K562 (cell line): Measurements from ENCODE around the gene MYO3B. TPM values are rescaled to one million over a fixed set of nuclear protein-coding genes. Genes with fewer than 3 reads are reported as not detected.

ENCODE experiments used
- ATAC-seq: fragments of 200-7000 bp; cut with Tn5 transposase; 3 replicates; pipeline ENCODE4 v1.9.1; 2020; ENCODE audit warnings: moderate library complexity
- BruUV-seq: library from RNA; stranded (reverse); fragments of 400-500 nt; replicated peaks from 2 replicates; lab custom pipeline; 2021; lab: Mats Ljungman, UMichigan
- CTCF ChIA-PET: fragments of 300-600 bp; formaldehyde crosslinking; extraction: SDS; loops from one replicate; lab custom pipeline; 2021; ENCODE audit warnings: low intra/inter-chr PET ratio; lab: Yijun Ruan, JAX
- POLR2A ChIA-PET: fragments of 300-600, 350-650 bp; sonication (Branson Sonifier 250); formaldehyde crosslinking; extraction: SDS; loops from one replicate; lab custom pipeline; 2021; ENCODE audit warnings: antibody characterized with exemption, inconsistent platforms; lab: Yijun Ruan, JAX
- DNase-seq, 4 experiments: peaks; one replicate each; pipeline versions ENCODE4 v3.0.0 to v3.0.0-alpha.2; 2011 to 2018; ENCODE audit warnings: low spot score in 3 of 4, mixed read lengths in 3 of 4; ENCODE audit errors: extremely low read depth in 1 of 4
- FAIRE-seq: peaks from 2 replicates; lab custom pipeline; 2011; peaks lifted over from hg19 to GRCh38; lab: Jason Lieb, UNC
- H2AFZ ChIP-seq: 2 replicates; pipeline ENCODE4 v1.6.0; 2011; ENCODE audit warnings: low read depth, low read length, control low read depth, inconsistent platforms
- H3K27ac ChIP-seq: fragments of 200-600 bp; 3 replicates; pipeline ENCODE4 v1.8.0; 2011; ENCODE audit warnings: low read depth, mild to moderate bottlenecking, control low read depth, inconsistent platforms, low read length, moderate library complexity, mixed read lengths; ENCODE audit errors: extremely low read depth
- H3K27me3 ChIP-seq, 2 experiments: fragments of 300-600 bp in 1 of 2; 2 replicates in 1 of 2; 3 replicates in 1 of 2; pipeline versions ENCODE4 v1.6.0 to v1.8.0; 2011; ENCODE audit warnings: inconsistent platforms in 2 of 2, low read length in 2 of 2, mild to moderate bottlenecking in 1 of 2, mixed read lengths in 1 of 2, moderate library complexity in 1 of 2; ENCODE audit not compliant: control insufficient read depth in 2 of 2, insufficient read depth in 2 of 2
- H3K36me3 ChIP-seq: fragments of 300-600 bp; 3 replicates; pipeline ENCODE4 v1.8.0; 2011; ENCODE audit warnings: mild to moderate bottlenecking, low read length, inconsistent platforms; ENCODE audit not compliant: control insufficient read depth, insufficient read depth
- H3K4me1 ChIP-seq, 2 experiments: fragments of 200-600 bp in 1 of 2; replicated peaks in 1 of 2; 2 replicates in 1 of 2; 3 replicates in 1 of 2; pipeline versions ENCODE4 v1.5.1 to v1.8.0; 2011; ENCODE audit warnings: inconsistent platforms in 2 of 2, low read length in 2 of 2, mild to moderate bottlenecking in 1 of 2, mixed read lengths in 1 of 2, moderate library complexity in 1 of 2; ENCODE audit not compliant: control insufficient read depth in 2 of 2, insufficient read depth in 2 of 2
- H3K4me2 ChIP-seq: 2 replicates; pipeline ENCODE4 v1.6.1; 2011; ENCODE audit warnings: low read length, control low read depth, inconsistent platforms, mixed read lengths; ENCODE audit not compliant: insufficient read depth
- H3K4me3 ChIP-seq: fragments of 200-600 bp; sonication (generic), shearing (Covaris generic); 2 replicates; pipeline ENCODE4 v1.5.1; 2016; ENCODE audit warnings: control low read depth, inconsistent platforms
- H3K79me2 ChIP-seq: fragments of 200-600 bp; 3 replicates; pipeline ENCODE4 v1.8.0; 2011; ENCODE audit warnings: low read length, inconsistent platforms; ENCODE audit not compliant: control insufficient read depth, insufficient read depth
- H3K9ac ChIP-seq, 2 experiments: 2 replicates each; pipeline versions ENCODE4 v1.6.0 to v1.6.1; 2011; ENCODE audit warnings: low read depth in 2 of 2, low read length in 2 of 2, control low read depth in 1 of 2, inconsistent platforms in 1 of 2, mild to moderate bottlenecking in 1 of 2, mixed read lengths in 1 of 2; ENCODE audit not compliant: insufficient read depth in 1 of 2
- H3K9me1 ChIP-seq: one replicate; pipeline ENCODE4 v1.6.0; 2011; ENCODE audit warnings: inconsistent platforms, mild to moderate bottlenecking, low read length, moderate library complexity; ENCODE audit not compliant: control insufficient read depth, insufficient read depth
- H3K9me3 ChIP-seq: replicated peaks from 2 replicates; pipeline ENCODE4 v1.5.1; 2011; ENCODE audit warnings: low read depth, low read length, inconsistent platforms; ENCODE audit not compliant: control insufficient read depth, insufficient read depth
- H4K20me1 ChIP-seq: replicated peaks from 2 replicates; pipeline ENCODE4 v1.6.1; 2011; ENCODE audit warnings: low read length, inconsistent platforms, mixed read lengths; ENCODE audit not compliant: control insufficient read depth, insufficient read depth
- FOSL1 ChIP-seq: fragments of 200-800 bp; sonication (Bioruptor generic); conservative IDR thresholded peaks from 2 replicates; pipeline ENCODE4 v1.6.1; 2016; ENCODE audit warnings: missing genetic modification characterization, missing compliant biosample characterization
- NBN ChIP-seq: fragments of 450-650 bp; IDR thresholded peaks from 2 replicates; pipeline ENCODE4 v1.6.1; 2016; ENCODE audit warnings: low read depth, mild to moderate bottlenecking
- NCOR1 ChIP-seq: fragments of 450-650 bp; IDR thresholded peaks from 2 replicates; pipeline ENCODE4 v1.6.1; 2016; ENCODE audit warnings: mild to moderate bottlenecking, moderate library complexity
- TCF3 ChIP-seq: sonication (generic); formaldehyde crosslinking; IDR thresholded peaks from 2 replicates; pipeline ENCODE4 v1.4.0; 2020; ENCODE audit warnings: mild to moderate bottlenecking, missing genetic modification reagents
- ZBED1 ChIP-seq: IDR thresholded peaks from 2 replicates; pipeline ENCODE4 v1.6.1; 2014
- WGBS: fragments of 100-300 bp; shearing (Covaris generic); methylation state at CpG from one replicate; pipeline ENCODE4 v1.1.6; 2016; ENCODE audit warnings: low coverage, mixed read lengths; ENCODE audit not compliant: insufficient coverage; ENCODE audit errors: missing lambda C conversion rate; 5-methylcytosine and 5-hydroxymethylcytosine counted together
- in situ Hi-C: fragments of 300-500 bp; cut with MboI; formaldehyde crosslinking; loops from 4 replicates; pipeline ENCODE4 v1.15.0; 2018; ENCODE audit warnings: inconsistent platforms, mixed read lengths
- intact Hi-C: fragments of 100-400 bp; cut with micrococcal nuclease; formaldehyde crosslinking; loops from 2 replicates; pipeline ENCODE4 v1.14.2; 2022
- polyA plus RNA-seq, 8 experiments: library from polyadenylated mRNA; depleted of rRNA in 4 of 8; stranded (reverse) in 5 of 8; unstranded in 3 of 8; fragments of >200 nt; fragmentation: Nextera tagmentation in 2 of 8; fragmentation: Illumina TruSeq in 1 of 8; extraction: Ambion mirVana in 2 of 8; extraction: Trizol in 1 of 8; gene quantifications; 2 replicates each; pipeline versions ENCODE4 v1.2.1 to v1.2.3, GENCODE V29; 2011 to 2014; ENCODE audit warnings: inconsistent platforms in 1 of 8, missing spikeins in 1 of 8
- total RNA-seq, 7 experiments: library from RNA; depleted of rRNA in 6 of 7; stranded (reverse); fragments of >200 nt in 6 of 7; fragmentation: Illumina TruSeq in 2 of 7; extraction: Trizol in 2 of 7; gene quantifications; 2 replicates each; pipeline versions ENCODE4 v1.2.1 to v1.2.3, GENCODE V29; 2011 to 2021; ENCODE audit warnings: low replicate concordance in 1 of 7
- TF ChIP-seq, protein P1 (sequence below): fragments of 250-450 bp; sonication (Bioruptor Pico); IDR thresholded peaks from 2 replicates; pipeline ENCODE4 v1.8.0; 2022; ENCODE audit warnings: moderate library complexity, mild to moderate bottlenecking, inconsistent platforms
- TF ChIP-seq, protein P2 (sequence below): fragments of 200-800 bp; sonication (Bioruptor generic); IDR thresholded peaks from 2 replicates; pipeline ENCODE4 v1.6.1; 2017; ENCODE audit warnings: missing genetic modification characterization, missing compliant biosample characterization

Gene MYO3B
- total and polyA plus RNA-seq, 9 of the 15 experiments (the other 6 are each of a cell fraction or from before 2014, with no cell fraction given) = 2.7 to 6.5 (median 3.6) TPM

DNA sequence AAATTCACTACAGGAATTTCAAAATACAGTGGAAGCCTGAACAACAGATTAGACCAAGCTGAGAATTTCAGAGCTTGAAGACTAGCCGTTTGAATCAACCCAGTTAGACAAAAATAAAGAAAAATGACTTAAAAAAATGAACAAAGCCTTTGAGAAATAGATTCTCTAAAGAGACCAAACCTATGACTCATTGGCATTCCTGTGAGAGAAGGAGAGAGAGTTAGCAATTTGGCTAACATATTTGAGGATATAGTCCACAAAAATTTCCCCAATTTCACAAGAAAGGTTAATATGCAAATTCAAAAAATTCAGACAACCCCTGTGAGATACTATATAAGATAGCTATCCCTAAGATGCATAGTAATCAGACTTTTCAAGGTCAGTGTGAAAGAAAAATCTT lies 78.0 kb downstream of the MYO3B start:
- Histone ChIP-seq H4K20me1 (no peaks in the 10 kb centered on the region), H3K4me1 (peaks cover 12 to 32% of the 10 kb centered on the region in 2 experiments), H2AFZ (no peak overlapping the region), H3K9me3 (peaks cover 9% of the 10 kb centered on the region), H3K9me1 (no peaks in the 10 kb centered on the region), H3K9ac (no peak overlapping the region), H3K79me2 (no peaks in the 10 kb centered on the region), H3K4me2 (no peak overlapping the region), H3K27me3 (no peaks in the 10 kb centered on the region), H3K27ac (no peak overlapping the region), H3K36me3 (no peaks in the 10 kb centered on the region), H3K4me3 (no peak overlapping the region)
- intact Hi-C loops = no loop called here
- no peak for ATAC-seq
- no TSS peak for BruUV-seq
- ChIA-PET CTCF (no interaction called here), POLR2A (interaction anchor here (0.8 to 1.2 kb wide), 2 partner anchors 10 to 14 kb away, joined by 3 to 4 read pairs; no protein-coding TSS in a partner anchor)
- FAIRE-seq = no peak
- in situ Hi-C loops = no loop called here
- DNase-seq = no peak
- TF ChIP-seq NCOR1 = no peak
- TF ChIP-seq NBN = no peak
- TF ChIP-seq, protein P1, sequence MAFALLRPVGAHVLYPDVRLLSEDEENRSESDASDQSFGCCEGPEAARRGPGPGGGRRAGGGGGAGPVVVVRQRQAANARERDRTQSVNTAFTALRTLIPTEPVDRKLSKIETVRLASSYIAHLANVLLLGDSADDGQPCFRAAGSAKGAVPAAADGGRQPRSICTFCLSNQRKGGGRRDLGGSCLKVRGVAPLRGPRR (CRISPR knock-in tag) = no peak
- TF ChIP-seq, protein P2, sequence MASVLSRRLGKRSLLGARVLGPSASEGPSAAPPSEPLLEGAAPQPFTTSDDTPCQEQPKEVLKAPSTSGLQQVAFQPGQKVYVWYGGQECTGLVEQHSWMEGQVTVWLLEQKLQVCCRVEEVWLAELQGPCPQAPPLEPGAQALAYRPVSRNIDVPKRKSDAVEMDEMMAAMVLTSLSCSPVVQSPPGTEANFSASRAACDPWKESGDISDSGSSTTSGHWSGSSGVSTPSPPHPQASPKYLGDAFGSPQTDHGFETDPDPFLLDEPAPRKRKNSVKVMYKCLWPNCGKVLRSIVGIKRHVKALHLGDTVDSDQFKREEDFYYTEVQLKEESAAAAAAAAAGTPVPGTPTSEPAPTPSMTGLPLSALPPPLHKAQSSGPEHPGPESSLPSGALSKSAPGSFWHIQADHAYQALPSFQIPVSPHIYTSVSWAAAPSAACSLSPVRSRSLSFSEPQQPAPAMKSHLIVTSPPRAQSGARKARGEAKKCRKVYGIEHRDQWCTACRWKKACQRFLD (CRISPR knock-in tag) = peak; percentile 34; the same call in 1 of the 2 replicates
- TF ChIP-seq TCF3 (CRISPR knock-in tag) = no peak
- TF ChIP-seq ZBED1 = no peak
- 0 out of 2 replicates have a peak, but pooled peaks have one; percentile 18 for TF ChIP-seq FOSL1 (tag)
- 32% methylated on average over 1 of the region's 1 CpG for WGBS
